Neural progenitor cell (in vitro differentiated cells): ENCODE measurements around the gene ZIC4.

Experiments used
- CTCF ChIP-seq: fragments of 200-600 bp; sonication (generic); IDR thresholded peaks from 2 replicates; pipeline ENCODE4 v1.5.1; 2017; ENCODE audit warnings: antibody characterized with exemption, mild to moderate bottlenecking
- EZH2 ChIP-seq: fragments of 200-600 bp; sonication (generic); IDR thresholded peaks from 2 replicates; pipeline ENCODE4 v1.6.1; 2017; ENCODE audit warnings: antibody characterized with exemption, mild to moderate bottlenecking, moderate library complexity

GRCh38 chr3:147341727-147342126, 64.6 kb downstream of the ZIC4 start:
- no peak for TF ChIP-seq CTCF
- no peak for TF ChIP-seq EZH2
